Measurements from ENCODE around the gene TMEM91.
"Not testable (repeated sequence)": the region's sequence is repeated elsewhere in the genome, so short reads cannot be mapped to it uniquely, and the experiment has no call there.

TMEM91 gene

GRCh38 chr19:41353466-41354342, 22.6 kb upstream of the TMEM91 start, which contains the start of gene TGFB1:
TGFB1 (minus strand) TSS chr19:41353922; CDS start chr19:41353044, 878 bp downstream.
- DNase-seq: peak; percentile 96

- no peak for DNase-seq
Observed at GRCh38 chr19:41354343-41354953, 21.9 kb upstream of the TMEM91 start.

DNA sequence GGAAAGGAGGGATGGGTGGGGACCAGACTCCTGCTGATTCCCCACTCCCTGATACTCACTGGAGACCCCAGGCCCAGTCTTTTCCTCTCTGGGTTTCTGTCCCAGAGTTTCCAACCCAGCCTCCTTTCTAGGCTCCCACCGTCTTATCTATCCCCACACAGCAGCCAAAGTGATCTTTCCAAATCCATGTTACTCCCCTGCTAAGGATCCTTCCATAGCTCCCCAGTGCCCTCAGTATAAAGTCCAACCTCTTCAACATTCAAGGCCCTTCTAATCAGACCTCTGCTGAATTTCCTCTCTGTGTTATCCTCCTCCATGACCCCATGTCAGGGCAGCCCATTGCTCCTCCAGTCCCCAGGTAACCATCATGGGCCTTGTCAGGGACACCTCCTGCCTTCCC, 21.3 kb upstream of the TMEM91 start:
- DNase-seq: no peak

DNA sequence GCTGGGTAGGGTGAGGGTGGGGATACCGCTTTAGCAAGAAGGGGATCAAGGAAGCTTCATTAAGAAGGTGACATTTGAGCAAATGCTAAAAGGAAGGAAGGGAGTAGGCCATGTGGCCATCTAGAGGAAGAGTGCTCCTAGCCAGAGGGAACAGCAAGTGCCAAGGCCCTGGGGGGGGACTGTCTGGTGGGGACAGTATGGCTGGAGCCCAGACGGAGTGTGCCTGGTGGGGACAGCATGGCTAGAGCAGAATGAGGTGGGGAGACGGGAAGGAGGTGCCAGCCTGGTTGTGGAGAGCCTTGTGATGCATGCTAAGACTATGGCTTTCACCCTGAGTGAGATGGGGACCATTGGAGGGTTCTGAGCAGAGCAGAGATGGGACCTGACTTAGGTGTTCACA, 20.5 kb upstream of the TMEM91 start:
- no peak for DNase-seq

DNA sequence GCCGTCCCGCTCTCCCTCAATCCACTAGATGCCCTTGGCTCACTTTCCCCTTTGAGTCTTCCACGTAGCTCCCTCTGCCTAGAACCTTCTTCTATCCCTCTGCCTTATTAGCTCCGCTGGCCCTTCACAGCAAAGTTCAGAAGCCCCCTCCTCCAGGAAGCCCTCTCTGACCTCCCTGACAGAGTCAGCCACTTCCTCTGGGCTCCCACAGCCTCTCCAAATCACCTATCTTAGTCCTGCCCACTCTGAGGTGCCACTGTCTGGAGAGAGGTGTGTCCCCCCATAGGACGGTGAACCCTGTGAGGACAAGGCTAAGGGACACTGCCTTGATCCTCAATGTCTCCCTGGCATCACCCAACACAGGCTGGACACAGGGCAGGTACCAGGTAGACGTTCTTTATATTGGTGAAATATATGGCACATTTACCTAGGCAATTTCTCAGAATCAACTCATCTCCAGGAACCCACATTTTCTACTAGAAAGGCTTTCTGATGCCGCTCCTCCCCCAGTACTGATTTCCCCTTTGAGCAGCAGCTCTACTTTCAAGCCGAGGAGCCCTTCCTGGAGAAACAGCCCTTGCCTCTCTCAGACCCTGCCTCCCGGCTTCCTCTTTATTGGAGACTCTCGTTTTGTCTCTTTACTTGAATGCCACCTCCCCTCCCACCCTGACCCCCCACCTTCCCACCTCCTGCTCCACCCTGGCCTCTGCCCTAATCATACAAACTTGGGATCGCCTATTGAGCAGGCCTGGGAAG, 19.2 kb upstream of the TMEM91 start:
- DNase-seq: peak; percentile 59

- DNase-seq: no peak
Observed at GRCh38 chr19:41357746-41358145, 18.6 kb upstream of the TMEM91 start.

- DNase-seq: no peak
Observed at GRCh38 chr19:41359741-41360140, 16.6 kb upstream of the TMEM91 start.

DNA sequence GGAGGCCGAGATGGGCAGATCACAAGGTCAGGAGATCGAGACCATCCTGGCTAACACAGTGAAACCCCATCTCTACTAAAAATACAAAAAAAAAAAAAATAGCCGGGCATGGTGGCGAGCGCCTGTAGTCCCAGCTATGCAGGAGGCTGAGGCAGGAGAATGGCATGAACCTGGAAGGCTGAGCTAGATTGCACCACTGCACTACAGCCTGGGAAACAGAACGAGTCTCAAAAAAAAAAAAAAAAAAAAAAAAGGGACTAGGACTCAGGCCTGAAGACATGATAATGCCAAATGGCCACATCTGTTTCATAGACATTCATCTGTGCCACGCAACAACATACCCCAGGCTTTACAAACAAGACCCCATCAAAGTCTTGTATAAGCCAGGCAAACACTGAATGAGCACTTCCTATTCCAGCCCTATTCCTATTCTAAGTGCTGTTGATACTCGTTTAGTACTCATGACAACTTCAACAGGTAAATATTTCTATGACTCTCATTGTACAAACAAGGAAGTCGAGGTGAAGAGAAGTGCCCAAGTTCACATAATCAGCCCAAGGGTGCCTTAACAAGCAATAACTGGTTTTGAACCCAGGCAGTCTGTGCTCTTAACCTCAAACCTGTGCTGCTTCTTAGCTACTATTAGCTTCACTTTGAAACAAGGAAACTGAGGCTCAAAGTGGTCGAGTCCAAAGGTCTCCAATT, 14.0 kb upstream of the TMEM91 start:
- no peak for DNase-seq

GRCh38 chr19:41363371-41363752, 13.0 kb upstream of the TMEM91 start:
- DNase-seq: no peak

- peak; percentile 99 for DNase-seq
Observed at GRCh38 chr19:41363753-41364523, 12.4 kb upstream of the TMEM91 start, which contains the start of gene B9D2. B9D2 (minus strand) TSS chr19:41364149; CDS start chr19:41363519, 630 bp downstream.

- no peak for DNase-seq
Observed at GRCh38 chr19:41364524-41365391, 11.6 kb upstream of the TMEM91 start.

DNA sequence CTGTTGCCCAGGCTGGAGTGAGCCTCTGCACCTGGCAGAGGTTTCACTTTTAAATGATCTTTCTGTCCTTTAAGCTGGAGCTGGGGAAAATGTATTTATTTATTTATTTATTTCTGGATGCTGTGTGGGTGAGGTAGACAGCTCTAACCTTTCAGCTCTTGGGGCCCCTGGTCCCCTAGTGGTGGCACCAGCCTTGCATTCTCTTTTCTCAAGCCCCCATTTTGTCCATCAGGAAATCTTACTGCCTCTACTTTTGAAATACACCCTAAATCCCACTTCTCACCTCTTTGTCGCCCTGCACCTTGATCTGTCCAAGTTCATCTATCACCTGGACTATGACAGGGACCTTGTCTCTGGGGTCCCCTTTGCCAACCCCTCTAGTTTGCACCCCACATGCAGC, 10.2 kb upstream of the TMEM91 start:
- no peak for DNase-seq

GRCh38 chr19:41367848-41368301, 8.5 kb upstream of the TMEM91 start:
- no peak for DNase-seq

- no peak for DNase-seq
Observed at GRCh38 chr19:41369769-41370168, 6.6 kb upstream of the TMEM91 start.

DNA sequence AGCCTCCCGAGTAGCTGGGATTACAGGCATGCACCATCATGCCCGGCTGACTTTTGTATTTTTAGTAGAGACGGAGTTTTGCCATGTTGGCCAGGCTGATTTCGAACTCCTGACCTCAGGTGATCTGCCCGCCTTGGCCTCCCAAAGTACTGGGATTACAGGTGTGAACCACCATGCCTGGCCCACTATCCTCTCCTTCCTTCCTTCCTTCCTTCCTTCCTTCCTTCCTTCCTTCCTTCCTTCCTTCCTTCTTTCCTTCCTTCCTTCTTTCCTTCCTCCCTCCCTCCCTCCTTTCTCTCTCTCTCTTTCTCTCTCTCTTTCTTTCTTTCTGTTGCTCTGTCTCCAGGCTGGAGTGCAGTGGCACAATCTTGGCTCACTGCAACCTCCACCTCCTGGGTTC, 5.2 kb upstream of the TMEM91 start:
- DNase-seq: not testable (repeated sequence)

DNA sequence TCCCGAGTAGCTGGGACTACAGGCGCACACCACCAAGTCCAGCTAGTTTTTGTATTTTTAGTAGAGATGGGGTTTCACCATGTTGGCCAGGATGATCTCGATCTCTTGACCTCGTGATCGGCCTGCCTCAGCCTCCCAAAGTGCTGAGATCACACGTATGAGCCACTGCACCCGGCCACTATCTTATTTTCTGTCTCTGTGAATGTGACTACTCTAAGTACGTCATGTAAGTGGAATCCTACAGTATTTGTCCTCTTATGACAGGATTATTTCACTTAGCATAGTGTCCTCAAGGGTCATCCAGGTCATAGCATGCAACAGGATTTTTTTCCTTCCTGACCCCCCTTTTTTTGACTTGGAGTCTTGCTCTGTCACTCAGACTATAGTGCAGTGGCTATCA, 4.8 kb upstream of the TMEM91 start:
- DNase-seq: no peak

DNA sequence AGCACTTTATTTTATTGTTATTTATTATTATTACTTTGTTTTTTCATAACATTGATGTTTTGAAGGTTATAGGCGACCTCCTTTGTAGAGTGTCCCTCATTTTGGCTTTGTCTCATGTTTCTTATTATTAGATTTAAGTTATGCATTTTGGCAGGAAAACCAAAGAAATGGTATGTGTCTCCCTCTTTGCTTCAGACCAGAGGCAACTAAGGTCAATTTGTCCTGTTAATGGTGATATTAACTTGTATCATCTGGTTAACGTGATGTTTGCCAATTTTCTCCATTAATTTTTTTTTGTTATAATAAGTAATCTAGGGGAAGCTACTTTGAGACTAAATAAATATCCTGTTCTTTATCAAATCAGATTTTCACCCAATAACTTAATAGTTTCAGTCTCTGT, 3.8 kb upstream of the TMEM91 start:
- DNase-seq: no peak

DNA sequence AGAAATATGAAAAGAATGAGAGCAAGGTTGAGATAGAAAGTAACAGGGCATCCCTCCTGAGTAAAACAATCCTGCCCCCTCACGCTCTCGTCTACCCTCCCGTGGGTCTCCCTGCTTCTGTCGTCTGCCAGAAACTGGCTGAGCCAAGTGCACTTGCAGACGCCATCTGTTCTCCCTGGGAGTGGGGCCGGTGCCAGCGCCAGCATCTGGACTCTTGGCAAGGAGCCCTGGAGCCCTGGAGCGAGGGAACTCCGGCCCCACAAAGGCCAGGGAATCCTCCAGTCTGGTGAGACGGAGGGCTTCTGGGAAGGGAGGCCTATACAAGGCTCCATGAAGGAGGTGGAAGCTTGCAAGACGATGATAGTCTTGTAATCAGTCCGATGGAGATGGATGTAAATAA, 2.3 kb upstream of the TMEM91 start:
- DNase-seq: no peak

DNA sequence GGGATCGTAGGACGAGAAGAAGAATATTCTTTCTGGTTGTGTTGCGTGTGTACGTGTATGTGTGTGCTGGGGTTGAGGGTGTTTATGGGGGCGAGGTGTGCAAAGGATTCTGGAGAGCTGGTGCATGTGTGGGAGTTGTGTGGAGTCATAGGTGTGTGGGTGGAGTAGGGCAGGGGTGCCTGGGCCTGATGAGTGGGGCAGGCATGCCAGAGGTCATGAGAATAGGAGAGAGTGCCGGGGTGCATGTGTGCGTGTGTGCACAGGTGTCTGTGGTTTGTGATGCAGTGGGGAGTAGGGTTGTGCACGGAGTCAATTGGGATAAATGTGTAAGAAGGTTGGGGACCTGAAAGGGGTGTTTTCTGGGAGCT, 649 bp downstream of the TMEM91 start:
- DNase-seq: no peak

GRCh38 chr19:41377977-41378709, 1.8 kb downstream of the TMEM91 start:
- no peak for DNase-seq

All from CD4-positive, alpha-beta T cell treated with Interleukin-21 for 1 hour (primary cell).